Stimulated activated CD4-positive, alpha-beta T cell treated with anti-CD3 and anti-CD28 coated beads, TNF-alpha, amount 100 ng/mL, for 24 hours (primary cell): ENCODE measurements around the gene SKI.

ENCODE experiments used
- DNase-seq, 3 experiments: peaks; one replicate each; pipeline ENCODE4 v3.0.0-alpha.2; 2020; ENCODE audit warnings: low read depth in 3 of 3

Gene SKI

GRCh38 chr1:2351723-2352122 is 123.6 kb downstream of the SKI start:
- no peak for DNase-seq

DNA sequence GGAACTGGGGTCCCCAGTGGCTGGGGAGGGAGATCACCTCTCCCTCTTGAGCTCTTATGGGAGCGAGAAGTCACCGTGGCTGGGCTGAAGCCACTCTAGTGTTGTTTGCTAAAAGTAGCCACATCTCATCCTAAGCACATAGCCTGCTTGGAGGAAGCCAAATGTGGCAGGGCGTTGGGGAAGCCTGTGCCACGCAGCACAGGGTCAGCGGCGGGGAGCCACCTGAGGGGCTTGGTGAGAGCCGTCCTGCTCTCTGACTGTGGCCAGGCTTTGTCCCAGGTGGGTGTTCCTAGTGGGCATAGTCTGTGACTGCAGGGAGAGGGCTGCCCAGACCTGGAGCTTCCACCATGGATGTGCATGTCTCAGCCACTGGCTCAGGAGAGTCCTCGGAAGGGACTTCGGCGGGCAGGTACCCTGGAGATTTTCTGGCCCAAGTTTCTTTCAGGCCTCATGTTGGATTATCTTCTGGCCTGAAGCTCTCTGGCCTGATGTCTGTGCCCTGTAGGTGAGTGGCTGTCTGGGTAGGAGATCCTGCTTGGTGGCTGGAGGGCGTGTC is 124.3 kb downstream of the SKI start:
- no peak for DNase-seq

GRCh38 chr1:2352897-2353550 is 124.9 kb downstream of the SKI start:
- no peak for DNase-seq

- DNase-seq = no peak
Observed at GRCh38 chr1:2353551-2354438, 125.7 kb downstream of the SKI start.

DNA sequence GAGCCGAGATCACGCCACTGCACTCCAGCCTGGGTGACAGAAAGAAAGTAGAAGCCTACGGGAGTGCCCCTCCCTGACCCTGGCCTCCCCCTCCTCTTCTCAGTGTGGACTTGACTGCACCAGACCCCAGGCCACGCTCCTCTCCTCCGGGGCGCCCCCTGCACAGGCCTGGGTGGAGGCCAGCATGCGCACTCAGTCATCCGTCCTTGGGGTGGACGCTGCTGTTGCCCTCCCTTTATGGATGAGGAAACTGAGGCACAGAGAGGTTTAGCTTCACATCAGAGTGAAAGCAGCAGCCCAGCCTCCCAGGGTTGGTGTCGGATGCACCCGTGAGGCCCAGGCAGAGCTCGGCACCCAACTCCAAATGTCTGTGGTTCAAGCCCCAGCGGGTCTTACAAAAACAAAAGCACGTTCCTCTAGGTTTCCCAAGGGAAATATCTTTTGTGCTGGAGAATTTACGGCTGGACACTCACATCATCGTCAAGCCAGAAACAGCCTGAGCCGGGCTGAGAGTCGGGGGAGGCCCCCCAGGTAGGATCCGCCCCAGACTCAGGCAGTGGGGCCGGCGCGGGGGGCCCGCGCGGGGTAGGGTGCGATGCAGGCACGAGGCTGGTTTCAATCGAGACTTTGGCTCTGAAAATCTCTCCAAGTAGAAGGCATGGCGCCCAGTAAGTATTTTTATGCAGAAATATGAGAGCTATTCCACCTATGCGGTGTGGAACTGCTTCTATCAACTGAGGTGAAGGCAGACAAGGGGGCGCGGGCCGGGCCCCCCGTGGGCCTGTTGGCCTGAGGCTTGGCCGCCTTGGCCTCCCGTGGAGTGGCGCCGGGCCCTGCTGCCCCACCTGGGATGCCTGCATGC is 126.6 kb downstream of the SKI start:
- no peak for DNase-seq

GRCh38 chr1:2355373-2356261 is 127.5 kb downstream of the SKI start:
- DNase-seq = no peak

DNA sequence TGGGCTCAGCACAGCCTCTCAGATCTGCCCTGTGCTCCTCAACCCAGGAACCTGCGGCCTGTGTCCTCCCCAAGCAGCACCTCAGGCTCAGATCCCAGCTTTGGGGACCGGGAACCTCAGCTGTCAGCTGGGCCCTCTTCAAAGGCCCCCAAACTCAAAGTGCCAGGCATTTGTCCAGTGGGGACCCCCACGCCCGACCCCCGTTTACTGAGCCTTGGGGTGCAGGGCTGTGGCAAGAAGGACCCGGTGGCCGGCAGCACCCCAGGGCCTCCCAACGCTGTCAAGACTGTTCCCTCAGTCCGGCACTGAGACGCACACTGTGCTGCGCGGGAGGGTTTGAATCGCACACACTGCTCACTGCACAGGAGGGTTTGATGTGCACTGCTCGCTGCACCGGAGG is 128.3 kb downstream of the SKI start:
- no peak for DNase-seq

- no peak for DNase-seq
Observed at GRCh38 chr1:2356911-2357845, 129.1 kb downstream of the SKI start.

GRCh38 chr1:2358072-2358471 is 130.0 kb downstream of the SKI start:
- DNase-seq = no peak

- no peak for DNase-seq
Observed at GRCh38 chr1:2358651-2359640, 130.8 kb downstream of the SKI start.
